Measurements from ENCODE around the gene BPIFB3. TPM values are rescaled to one million over a fixed set of nuclear protein-coding genes. Genes with fewer than 3 reads are reported as not detected.
"Not testable (repeated sequence)": the region's sequence is repeated elsewhere in the genome, so short reads cannot be mapped to it uniquely, and the experiment has no call there.

BPIFB3 gene
- total RNA-seq, 1 donor from 2014 or later, result not detected

DNA sequence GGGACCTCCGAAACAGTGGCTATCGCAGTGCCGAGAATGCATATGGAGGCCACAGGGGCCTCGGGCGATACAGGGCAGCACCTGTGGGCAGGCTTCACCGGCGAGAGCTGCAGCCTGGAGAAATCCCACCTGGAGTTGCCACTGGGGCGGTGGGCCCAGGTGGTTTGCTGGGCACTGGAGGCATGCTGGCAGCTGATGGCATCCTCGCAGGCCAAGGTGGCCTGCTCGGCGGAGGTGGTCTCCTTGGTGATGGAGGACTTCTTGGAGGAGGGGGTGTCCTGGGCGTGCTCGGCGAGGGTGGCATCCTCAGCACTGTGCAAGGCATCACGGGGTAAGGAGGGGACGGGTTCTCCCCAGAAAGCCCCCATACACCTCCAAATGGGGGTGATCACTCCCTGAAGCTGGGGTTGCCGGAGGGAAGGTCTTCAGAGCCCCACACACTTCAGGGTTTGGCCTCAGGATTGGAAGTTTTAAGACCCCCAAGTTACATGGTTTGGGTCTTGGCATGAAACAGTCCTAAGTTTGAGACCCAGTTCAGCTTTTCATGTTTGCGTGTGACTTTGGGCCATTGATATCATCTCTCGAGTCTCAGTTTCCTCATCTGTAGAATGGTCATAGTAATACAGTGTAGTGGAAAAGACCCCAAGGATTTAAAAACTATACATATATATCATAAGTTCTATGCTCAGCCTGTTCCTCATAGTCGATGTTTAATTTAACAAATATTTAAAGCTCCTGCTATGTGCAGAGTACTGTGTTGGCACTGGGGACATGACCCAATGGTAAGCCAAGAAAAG is 30.0 kb downstream of the BPIFB3 start:
- DNase-seq (ENCODE audit: low spot score), result no peak

DNA sequence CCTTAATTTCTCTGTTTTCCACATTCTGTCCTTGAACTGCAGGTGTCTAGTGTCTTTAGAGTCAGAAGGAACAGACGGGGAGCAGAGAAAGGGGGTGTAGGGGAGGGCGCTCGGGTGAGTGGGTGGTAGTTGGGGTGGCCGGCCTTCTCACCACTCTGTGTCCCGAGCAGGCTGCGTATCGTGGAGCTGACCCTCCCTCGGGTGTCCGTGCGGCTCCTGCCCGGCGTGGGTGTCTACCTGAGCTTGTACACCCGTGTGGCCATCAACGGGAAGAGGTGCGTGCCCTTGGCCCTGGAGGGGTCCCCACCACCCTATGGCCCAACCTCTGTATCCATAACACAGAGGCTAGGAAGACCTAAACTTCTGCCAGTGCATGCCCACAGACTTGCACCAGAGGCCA is 31.0 kb downstream of the BPIFB3 start:
- no peak for DNase-seq (ENCODE audit: low spot score)

DNA sequence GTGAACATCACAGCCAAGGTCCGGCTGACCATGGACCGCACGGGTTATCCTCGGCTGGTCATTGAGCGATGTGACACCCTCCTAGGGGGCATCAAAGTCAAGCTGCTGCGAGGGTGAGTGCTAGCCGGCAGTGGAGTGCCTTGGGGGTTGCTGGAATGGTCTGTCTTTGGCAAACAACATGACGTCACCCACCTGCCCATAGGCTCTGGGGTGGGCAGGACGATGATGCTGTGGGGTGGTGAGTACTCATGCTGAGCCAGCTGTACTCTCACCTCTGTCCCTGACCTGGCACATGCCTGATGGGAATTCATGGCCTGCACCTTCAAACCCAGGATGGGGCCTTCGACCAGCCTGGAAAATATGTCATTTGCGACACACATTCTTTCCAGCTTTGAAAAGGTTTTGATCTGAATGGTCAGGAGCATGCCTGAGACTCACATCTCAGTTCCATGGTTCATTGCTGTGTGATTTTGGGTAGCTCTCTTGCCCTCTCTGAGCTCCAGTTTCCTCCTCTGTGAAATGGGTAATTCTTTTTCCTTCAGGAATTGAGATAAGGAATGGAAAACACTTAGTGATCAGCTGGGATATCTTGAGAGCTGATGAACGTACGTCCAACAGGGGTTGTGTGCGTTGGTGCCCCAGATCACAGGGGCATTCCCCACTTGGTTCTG is 32.5 kb downstream of the BPIFB3 start:
- DNase-seq (ENCODE audit: low spot score), result no peak

DNA sequence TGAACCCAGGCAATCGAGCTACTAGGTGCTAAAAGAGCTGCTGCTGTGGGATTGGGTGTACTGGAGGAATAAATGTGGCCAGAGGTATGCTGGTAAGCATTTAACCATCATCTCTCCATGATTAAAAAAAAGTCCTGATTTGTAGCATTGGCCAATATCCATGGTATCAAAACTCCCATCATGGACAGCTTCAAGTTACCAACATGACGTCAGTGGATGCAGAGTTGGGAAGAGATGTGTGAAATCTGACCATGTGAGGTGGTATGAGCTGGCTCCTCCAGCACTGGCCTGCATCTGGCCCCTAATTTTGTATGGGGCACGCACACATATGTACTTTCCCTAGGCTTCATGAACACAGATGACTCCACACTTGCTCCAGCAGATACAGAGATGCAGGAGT is 37.4 kb downstream of the BPIFB3 start:
- DNase-seq (ENCODE audit: low spot score), result no peak

DNA sequence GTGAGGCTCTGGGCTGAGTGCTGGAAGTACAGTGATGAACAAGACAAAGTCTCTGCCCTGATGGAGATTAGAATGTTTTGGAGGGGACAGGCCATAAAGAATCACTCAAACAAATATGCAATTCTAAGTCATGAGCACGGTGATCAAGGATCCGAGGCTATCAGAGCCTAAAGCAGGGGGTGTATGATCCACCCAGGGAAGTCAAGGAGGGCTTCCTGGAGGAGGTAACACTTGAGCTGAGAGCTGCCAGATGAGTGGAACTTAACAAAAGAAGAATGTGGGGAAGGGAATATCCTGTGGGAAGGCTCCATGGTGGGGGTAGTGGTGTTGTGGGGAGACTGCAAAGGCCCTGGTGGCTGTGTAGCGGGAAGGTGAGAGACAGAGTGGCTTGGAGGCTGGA is 38.0 kb downstream of the BPIFB3 start:
- DNase-seq (ENCODE audit: low spot score), result no peak

DNA sequence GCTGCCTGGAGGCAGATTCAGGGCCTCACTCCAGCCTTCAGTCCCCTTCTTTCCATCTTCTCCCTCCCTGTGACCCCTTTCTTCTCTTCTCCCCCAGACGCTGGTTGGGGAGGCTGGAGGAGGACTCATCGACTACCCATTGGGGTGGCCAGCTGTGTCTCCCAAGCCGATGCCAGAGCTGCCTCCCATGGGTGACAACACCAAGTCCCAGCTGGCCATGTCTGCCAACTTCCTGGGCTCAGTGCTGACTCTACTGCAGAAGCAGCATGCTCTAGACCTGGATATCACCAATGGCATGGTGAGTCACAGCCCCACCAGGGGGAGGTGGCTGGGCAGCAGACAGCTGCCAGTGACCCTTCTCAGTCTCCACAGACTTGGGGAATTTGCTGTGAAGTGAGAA is 38.7 kb downstream of the BPIFB3 start:
- DNase-seq (ENCODE audit: low spot score), result no peak

DNA sequence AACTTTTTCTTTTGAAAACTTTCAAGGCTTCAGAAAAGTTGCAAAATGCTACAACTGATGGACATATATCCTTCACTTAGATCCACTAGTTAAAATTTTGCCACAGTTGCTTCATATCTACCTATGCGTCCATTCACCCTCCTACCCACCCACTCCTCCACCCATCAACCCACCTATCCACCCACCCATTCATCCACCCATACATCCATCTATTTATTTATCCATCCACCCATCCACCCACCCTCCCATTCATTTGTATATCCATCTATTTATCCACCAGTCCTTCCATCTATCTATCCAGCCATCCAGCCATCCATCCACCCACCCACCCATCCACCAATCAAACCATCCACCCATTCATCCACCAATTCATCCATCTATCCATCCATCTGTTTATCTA is 39.4 kb downstream of the BPIFB3 start:
- no peak for DNase-seq (ENCODE audit: low spot score)

DNA sequence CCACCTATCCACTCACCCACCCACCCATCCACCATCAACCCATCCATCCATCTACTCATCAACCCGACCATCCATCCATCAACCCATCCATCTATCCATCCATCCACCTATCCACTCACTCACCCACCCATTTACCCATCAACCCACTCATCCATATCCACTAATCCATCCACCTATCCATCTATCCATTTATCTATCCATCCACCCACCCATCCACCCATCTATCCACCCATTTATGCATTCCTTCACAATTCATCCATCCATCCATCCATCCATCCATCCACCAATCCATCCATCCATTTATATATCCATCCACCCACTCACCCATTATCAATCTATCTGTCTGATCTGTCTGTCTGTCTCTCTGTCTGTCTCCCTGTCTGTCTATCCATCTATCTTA is 39.9 kb downstream of the BPIFB3 start:
- no peak for DNase-seq (ENCODE audit: low spot score)

DNA sequence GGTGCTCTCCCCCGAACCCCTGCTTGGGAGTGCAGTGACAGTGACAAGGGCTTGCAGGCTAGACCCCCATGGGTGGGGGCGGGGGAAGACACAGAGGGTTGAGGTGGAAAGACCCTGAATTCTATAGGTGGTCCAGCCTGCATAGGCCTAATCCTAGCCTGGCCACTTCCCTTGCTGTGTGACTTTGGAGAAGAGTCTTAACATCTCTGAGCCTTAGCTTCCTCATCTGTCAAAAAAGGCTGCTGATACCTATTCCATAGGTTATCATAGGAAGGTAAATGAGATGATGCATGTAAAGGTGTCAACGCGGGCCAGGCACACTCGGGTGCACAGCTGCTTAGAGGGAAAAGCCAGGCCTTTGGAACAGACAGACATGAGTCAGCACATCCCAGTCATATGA is 41.5 kb downstream of the BPIFB3 start:
- no peak for DNase-seq (ENCODE audit: low spot score)

DNA sequence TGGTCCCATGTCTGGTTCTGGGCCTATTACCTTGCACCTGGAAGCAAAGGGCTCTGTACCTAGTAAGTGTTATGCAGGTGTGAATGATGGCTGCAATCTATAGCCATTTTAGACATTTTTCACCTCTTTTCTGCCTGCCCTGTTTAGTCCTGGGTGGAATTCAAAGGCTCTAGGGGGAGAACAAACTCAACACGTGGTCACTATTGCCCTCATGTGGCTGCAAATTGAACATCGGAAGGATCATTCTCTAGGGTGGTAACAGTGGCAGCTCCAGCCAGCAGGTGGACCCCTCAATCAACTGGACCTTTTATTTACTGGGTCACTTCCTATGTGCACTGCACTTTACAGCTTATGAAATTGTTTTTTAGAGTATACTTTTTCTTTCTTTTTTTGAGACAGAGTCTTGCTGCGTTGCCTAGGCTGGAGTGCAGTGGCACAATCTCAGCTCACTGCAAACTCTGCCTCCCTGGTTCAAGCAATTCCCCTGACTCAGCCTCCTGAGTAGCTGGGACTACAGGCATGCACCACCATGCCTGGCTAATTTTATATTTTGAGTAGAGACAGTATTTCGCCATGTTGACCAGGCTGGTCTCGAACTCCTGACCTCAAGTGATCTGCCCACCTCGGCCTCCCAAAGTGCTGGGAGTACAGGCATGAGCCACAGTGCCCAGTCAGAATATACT is 42.3 kb downstream of the BPIFB3 start:
- not testable (repeated sequence) for DNase-seq (ENCODE audit: low spot score)

DNA sequence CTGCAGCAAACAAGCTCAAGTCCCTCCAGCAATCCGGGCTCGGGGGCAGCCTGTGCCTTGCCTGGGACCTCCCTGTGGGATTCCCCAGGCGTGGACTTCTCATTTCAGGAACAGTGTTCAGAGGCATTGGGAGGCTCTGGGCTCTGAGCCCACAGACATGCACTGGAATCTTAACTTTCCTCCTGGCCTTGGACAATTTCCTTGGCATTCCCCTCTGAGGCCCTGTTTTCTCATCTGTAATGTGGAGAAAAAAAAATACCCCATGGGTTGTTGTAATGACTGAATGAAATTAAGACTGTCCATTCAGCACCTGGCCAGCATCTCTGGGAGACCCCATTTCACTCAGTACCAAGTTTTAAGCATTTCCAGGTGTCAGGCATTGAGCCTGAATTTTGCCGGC is 43.3 kb downstream of the BPIFB3 start:
- no peak for DNase-seq (ENCODE audit: low spot score)

DNA sequence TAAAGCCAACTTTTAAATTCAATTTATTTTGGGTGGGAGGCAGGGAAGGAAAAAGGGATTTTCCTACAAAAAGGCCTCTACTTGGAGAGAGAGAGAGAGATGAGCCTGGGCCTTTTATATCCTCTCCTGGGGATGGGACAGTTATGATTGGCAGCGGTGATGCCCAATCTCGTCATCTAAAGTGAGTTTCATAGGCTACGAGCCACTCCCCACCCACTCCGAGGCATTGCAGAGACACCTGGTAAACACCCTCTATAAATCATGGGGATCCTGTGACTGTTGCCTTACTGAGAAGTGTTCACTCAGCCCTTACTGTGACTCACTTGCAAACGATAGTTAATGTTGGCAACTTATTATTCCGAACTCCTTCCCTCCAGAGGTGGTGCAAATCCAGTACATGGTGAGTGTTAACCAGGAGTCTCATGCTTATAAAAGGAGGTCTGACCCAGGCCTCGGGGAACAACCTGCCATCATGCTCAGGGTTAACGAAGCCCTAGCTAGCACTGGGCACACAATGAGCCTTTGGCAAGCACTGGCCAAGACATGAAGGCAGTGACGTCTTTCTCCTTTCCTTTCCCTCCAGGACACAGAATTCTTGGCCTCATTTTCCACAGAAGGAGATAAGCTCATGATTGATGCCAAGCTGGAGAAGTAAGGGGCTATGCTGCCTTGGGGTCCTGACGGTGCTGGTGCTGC is 46.3 kb downstream of the BPIFB3 start:
- no peak for DNase-seq (ENCODE audit: low spot score)

DNA sequence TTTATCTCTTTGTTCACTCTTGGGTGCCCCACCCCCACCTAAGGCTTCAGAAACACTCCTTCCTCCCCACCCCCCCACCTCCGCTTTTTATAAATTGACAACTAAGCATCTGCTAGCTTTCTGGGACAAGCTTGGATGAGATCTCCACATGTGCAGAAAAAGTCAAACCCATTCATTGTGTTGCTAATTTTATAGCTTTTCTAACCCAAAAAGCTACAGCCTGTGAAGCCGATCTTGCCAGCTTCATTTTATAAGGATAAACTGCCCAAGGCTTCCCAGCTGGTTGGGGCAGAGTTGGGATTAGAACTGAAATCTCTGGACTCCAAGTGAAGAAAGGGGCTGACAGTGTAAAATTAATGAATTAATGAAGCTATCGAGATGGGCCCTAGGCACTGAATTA is 49.9 kb downstream of the BPIFB3 start:
- DNase-seq (ENCODE audit: low spot score), result no peak

DNA sequence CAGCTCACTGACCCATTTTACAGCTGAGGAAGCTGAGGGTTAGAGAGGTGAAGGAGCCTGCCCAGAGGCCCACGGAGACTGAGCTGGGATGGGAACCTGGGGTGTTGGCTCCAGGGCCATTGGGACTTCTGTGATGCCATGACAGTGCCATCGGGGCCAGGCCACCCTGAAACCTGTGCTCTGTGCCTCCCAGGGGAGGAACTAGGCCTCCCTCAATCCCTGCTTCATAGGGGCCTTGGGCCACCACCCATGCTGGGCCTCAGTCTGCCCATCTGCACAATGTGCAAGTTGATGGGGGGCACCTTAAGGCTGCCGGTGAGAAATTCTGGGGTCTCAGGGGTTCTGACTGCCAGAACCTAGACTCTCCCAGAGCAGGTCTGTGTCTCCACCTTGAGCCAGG is 50.6 kb downstream of the BPIFB3 start:
- peak; percentile 75 for DNase-seq (ENCODE audit: low spot score)

DNA sequence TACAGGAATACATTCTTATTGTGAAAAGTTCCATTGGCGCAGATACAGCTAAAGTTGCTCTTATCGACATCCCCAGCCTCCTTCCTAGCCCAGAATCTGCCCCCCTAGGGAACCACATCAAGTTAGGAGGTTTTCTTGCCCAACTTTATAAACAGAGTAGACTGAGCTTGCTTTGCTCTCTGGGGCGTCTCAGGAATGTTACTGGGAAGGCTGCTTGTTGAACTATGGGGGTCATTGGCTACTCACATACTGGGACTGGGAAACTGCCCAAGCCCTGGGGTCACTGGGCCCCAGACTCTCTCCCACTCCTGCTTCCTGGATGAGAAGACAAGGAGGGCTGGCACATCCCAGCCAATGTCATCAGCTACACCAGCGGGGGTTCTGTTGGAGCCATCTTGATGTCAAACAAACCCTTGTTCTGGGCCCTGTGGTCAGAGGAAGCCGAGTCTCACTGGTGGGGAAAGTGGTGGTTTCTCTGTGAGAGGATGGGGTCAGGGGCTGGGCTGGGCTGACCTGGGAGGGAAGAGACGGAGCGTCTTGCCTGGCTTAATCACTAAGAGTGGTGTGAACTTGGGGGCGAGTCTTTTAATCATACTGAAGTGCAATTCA is 51.7 kb downstream of the BPIFB3 start:
- peak; percentile 89 for DNase-seq (ENCODE audit: low spot score)

DNA sequence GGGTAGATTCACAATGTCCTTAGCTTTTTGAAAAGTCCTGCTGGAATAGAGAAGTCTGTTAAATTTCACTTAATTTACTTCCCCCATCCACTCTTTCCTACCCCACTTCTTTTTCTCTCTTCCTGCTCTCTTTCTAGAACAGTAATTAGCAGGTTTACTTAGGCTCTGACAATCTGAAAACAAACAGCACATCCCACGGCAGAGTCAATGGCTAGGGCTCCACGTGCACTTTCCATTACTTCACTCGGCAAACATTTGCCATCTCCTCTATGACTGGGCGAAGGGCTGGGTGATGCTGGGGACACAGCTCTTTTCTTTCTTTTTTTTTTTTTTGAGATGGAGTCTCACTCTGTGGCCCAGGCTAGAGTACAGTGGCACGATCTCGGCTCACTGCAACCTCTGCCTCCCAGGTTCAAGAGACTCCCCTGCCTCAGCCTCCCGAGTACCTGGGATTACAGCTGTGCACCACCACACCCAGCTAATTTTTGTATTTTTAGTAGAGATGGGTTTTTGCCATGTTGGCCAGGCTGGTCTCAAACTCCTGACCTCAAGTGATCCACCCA is 52.4 kb downstream of the BPIFB3 start:
- peak; percentile 43 for DNase-seq (ENCODE audit: low spot score)

DNA sequence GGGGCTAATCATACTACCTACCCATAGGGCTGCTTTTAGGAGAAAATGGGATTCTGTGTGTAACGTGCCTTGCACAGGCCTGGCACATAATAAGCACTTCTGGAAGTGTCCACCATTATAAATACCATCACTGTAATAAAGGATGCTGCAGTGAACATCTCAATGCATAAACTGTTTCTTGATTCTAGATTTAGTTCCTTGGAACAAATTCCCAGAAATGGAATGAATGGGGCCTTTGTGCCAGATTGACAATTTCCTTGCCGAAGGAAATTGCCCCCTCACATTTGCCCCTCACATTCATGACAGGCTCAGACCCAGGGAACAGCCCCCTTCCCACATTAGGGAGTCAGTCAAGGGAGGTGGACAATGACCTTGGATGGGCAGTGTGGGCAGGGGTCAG is 55.0 kb downstream of the BPIFB3 start:
- DNase-seq (ENCODE audit: low spot score), result no peak

DNA sequence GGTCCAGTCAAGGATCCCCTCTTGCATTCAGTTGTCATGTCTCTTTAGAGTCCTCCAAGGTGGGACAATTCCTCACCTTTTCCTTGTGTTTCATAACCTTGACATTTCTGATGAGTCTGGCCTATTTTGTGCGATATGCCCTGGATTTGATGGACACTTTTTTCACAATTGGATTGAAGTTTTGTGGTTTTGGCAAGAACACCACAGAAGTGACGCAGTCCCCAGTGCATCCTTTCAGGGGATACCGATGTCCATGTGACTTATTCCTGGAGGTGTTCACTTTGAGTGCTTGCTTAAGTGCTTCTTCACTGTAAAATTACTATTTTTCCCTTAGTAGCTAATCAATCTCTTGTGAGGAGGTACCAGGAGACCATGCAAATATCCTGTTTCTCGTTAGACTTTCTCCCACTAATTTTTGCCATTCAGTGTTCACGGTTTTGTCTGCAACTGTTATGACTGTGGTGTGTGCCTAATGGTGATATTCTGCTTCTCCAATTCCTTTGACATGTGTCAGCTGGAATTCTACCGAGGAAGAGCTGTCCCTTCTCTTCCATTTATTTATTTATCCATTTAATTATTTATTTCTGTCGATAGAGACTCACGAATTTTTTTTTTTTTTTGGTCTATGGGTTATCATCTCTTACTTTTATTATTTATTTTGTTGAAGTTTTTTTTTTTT is 56.6 kb downstream of the BPIFB3 start:
- DNase-seq (ENCODE audit: low spot score), result peak; percentile 3

DNA sequence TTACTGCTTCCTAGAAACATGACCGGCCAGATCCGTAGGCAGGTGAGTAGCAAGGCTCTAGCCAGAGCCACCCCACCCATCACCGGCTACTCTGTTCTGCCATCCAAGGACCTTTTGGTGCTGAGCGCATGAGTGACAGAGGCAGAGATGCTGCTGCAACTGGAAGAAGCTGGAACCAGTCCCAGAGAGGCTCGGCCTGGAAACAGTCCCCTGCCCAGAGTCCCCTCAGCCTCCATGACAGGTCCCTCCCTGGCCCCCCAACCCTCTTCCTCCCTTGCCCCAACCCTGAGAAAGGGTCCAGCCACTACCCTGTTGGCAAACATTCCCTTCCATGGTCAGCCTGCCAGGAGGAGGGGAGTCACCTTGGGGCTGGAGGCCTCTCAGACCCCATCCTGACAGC is 57.6 kb downstream of the BPIFB3 start:
- peak; percentile 62 for DNase-seq (ENCODE audit: low spot score)

Measured in mesenteric fat pad (tissue), 1 donor.